Mesenchymal stem cell (in vitro differentiated cells and primary cell): Measurements from ENCODE around the gene HIRA.
A peak's percentile ranks its signal among the peaks of the same experiment; 100 is the strongest.

Experiments
- DNase-seq: peaks from one replicate; pipeline ENCODE4 v3.0.0-alpha.2; 2013
- H2AFZ ChIP-seq: one replicate; pipeline ENCODE4 v1.6.1; 2013; ENCODE audit warnings: low read depth, mild to moderate bottlenecking, control low read depth, inconsistent platforms, low read length, moderate library complexity
- H2AK5ac ChIP-seq: 2 replicates; pipeline ENCODE4 v1.6.1; 2013; ENCODE audit warnings: low read length, moderate library complexity, mild to moderate bottlenecking, inconsistent platforms; ENCODE audit not compliant: severe bottlenecking
- H2BK120ac ChIP-seq: one replicate; pipeline ENCODE4 v1.6.1; 2013; ENCODE audit warnings: low read depth, mild to moderate bottlenecking, inconsistent platforms, low read length, moderate library complexity
- H2BK12ac ChIP-seq, 2 experiments: one replicate each; pipeline ENCODE4 v1.6.1; 2013; ENCODE audit warnings: inconsistent platforms in 2 of 2, low read length in 2 of 2, mild to moderate bottlenecking in 2 of 2, moderate library complexity in 2 of 2, control low read depth in 1 of 2
- H2BK15ac ChIP-seq: one replicate; pipeline ENCODE4 v1.6.1; 2013; ENCODE audit warnings: mild to moderate bottlenecking, low read depth, inconsistent platforms; ENCODE audit not compliant: poor library complexity, severe bottlenecking
- H2BK5ac ChIP-seq: 2 replicates; pipeline ENCODE4 v1.6.1; 2013; ENCODE audit warnings: low read depth, mild to moderate bottlenecking, low read length, control low read depth, inconsistent platforms; ENCODE audit not compliant: poor library complexity, severe bottlenecking
- H3K14ac ChIP-seq, 2 experiments: one replicate each; pipeline ENCODE4 v1.6.1; 2013; ENCODE audit warnings: inconsistent platforms in 2 of 2, low read length in 2 of 2, control low read depth in 1 of 2, mild to moderate bottlenecking in 1 of 2, moderate library complexity in 1 of 2
- H3K18ac ChIP-seq, 2 experiments: one replicate each; pipeline ENCODE4 v1.6.1; 2013; ENCODE audit warnings: inconsistent platforms in 2 of 2, low read length in 2 of 2, control low read depth in 1 of 2, low read depth in 1 of 2, mild to moderate bottlenecking in 1 of 2
- H3K23ac ChIP-seq, 2 experiments: one replicate each; pipeline ENCODE4 v1.6.1; 2013; ENCODE audit warnings: inconsistent platforms in 2 of 2, low read length in 2 of 2, mild to moderate bottlenecking in 2 of 2, moderate library complexity in 2 of 2, control low read depth in 1 of 2
- H3K27ac ChIP-seq: 2 replicates; pipeline ENCODE4 v1.5.1; 2013; ENCODE audit warnings: mild to moderate bottlenecking, moderate library complexity, low read length, control low read depth, inconsistent platforms; ENCODE audit not compliant: poor library complexity, severe bottlenecking
- H3K27me3 ChIP-seq, 2 experiments: 2 replicates each; pipeline versions ENCODE4 v1.6.1 to v1.7.0; 2013; ENCODE audit warnings: low read length in 2 of 2, mild to moderate bottlenecking in 2 of 2, moderate library complexity in 2 of 2, control low read depth in 1 of 2, inconsistent platforms in 1 of 2; ENCODE audit not compliant: control insufficient read depth in 1 of 2, insufficient read depth in 1 of 2
- H3K36me3 ChIP-seq, 2 experiments: 2 replicates each; pipeline versions ENCODE4 v1.6.1 to v1.7.0; 2013; ENCODE audit warnings: low read length in 2 of 2, control low read depth in 1 of 2, inconsistent platforms in 1 of 2, low read depth in 1 of 2, mild to moderate bottlenecking in 1 of 2; ENCODE audit not compliant: insufficient read depth in 2 of 2, control insufficient read depth in 1 of 2
- H3K4ac ChIP-seq, 2 experiments: one replicate each; pipeline ENCODE4 v1.6.1; 2013; ENCODE audit warnings: inconsistent platforms in 2 of 2, low read length in 2 of 2, mild to moderate bottlenecking in 2 of 2, moderate library complexity in 2 of 2, control low read depth in 1 of 2, low read depth in 1 of 2
- H3K4me1 ChIP-seq: 2 replicates; pipeline ENCODE4 v1.6.1; 2013; ENCODE audit warnings: low read depth, low read length, control low read depth; ENCODE audit not compliant: control insufficient read depth, insufficient read depth
- H3K4me2 ChIP-seq: 2 replicates; pipeline ENCODE4 v1.6.1; 2013; ENCODE audit warnings: low read length, mild to moderate bottlenecking, inconsistent platforms; ENCODE audit not compliant: poor library complexity, severe bottlenecking
- H3K4me3 ChIP-seq, 2 experiments: 2 replicates each; pipeline versions ENCODE4 v1.5.1 to v1.7.0; 2013; ENCODE audit warnings: low read length in 2 of 2, mild to moderate bottlenecking in 2 of 2, control low read depth in 1 of 2, low read depth in 1 of 2; ENCODE audit not compliant: insufficient read depth in 1 of 2
- H3K79me1 ChIP-seq: replicated peaks from 2 replicates; pipeline ENCODE4 v1.6.1; 2013; ENCODE audit warnings: mild to moderate bottlenecking, control low read depth, low read length, inconsistent platforms; ENCODE audit not compliant: poor library complexity, severe bottlenecking
- H3K9ac ChIP-seq: 2 replicates; pipeline ENCODE4 v1.7.0; 2013; ENCODE audit warnings: mild to moderate bottlenecking, low read length, moderate library complexity
- H3K9me3 ChIP-seq: 2 replicates; pipeline ENCODE4 v1.7.0; 2013; ENCODE audit warnings: mild to moderate bottlenecking, low read length; ENCODE audit not compliant: control insufficient read depth
- H4K8ac ChIP-seq: one replicate; pipeline ENCODE4 v1.6.1; 2013; ENCODE audit warnings: inconsistent platforms, mild to moderate bottlenecking, low read length, moderate library complexity
- H4K91ac ChIP-seq: one replicate; pipeline ENCODE4 v1.6.1; 2013; ENCODE audit warnings: mild to moderate bottlenecking, low read length, inconsistent platforms
- WGBS: methylation state at CpG from one replicate; pipeline ENCODE4 v1.1.7; 2013; ENCODE audit warnings: mixed read lengths; 5-methylcytosine and 5-hydroxymethylcytosine counted together

The HIRA gene

DNA sequence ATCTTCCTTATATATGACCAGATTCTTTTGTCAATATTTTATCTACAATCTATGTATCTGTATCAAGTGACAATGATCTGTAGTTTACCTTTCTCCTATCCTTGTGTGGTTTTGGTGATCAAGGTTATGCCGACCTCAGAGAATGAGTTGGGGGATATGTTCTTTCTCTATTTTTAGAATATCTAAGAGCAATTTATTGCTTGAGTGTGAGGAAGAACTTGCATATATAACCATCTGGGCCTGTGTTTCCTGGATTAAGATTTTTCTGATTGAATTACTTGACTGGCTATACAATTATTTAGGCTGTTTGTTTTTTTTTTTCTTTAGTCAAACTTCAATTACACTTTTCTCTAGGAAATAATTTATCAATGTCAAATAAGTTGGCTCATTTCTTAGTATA, 30.0 kb upstream of the HIRA start:
- Histone ChIP-seq H2BK12ac (no peak overlapping the region), H3K4me2 (no peak overlapping the region), H2BK120ac (no peak overlapping the region), H3K18ac (no peak overlapping the region), H3K27ac (no peak overlapping the region), H2AFZ (no peak overlapping the region), H3K23ac (no peak overlapping the region), H3K79me1 (peaks cover 19% of the 10 kb centered on the region), H3K4me3 (no peak overlapping the region), H3K4ac (no peak overlapping the region), H4K8ac (no peak overlapping the region), H3K9me3 (no peaks in the 10 kb centered on the region), H3K14ac (no peak overlapping the region), H3K27me3 (no peaks in the 10 kb centered on the region), H3K9ac (no peak overlapping the region), H4K91ac (no peak overlapping the region), H2BK5ac (no peak overlapping the region), H3K4me1 (no peaks in the 10 kb centered on the region), H3K36me3 (peaks cover 47 to 86% of the 10 kb centered on the region in 2 experiments), H2BK15ac (no peak overlapping the region), H2AK5ac (no peak overlapping the region)
- WGBS, result 100% methylated on average over 1 of the region's 1 CpG
- DNase-seq, result no peak

DNA sequence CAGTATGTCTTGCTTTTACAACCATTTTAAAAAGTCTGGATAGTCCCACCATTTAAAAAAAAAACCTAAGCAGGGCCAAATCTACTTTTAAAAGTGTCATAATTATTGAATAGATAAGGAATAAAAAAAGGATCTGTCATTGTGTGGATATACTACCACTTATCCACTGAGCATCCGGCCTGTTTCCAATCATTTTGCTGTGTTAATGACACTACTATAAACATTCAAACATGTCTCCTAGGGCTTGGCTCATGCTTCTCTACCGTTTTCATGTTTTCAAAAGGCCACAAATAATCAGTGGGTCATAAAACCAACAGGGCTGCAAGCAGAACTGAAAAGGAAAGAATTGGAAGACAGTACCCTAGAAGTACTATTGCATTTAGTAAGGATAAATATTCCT, 28.5 kb upstream of the HIRA start:
- Histone ChIP-seq H3K4ac (no peak overlapping the region), H2AK5ac (no peak overlapping the region), H2BK120ac (no peak overlapping the region), H2BK15ac (no peak overlapping the region), H3K4me1 (peaks cover 3% of the 10 kb centered on the region), H3K4me2 (no peak overlapping the region), H3K27me3 (no peaks in the 10 kb centered on the region), H2BK5ac (no peak overlapping the region), H2AFZ (no peak overlapping the region), H4K91ac (no peak overlapping the region), H4K8ac (no peak overlapping the region), H3K9me3 (no peaks in the 10 kb centered on the region), H3K18ac (no peak overlapping the region), H3K36me3 (peaks cover 52 to 86% of the 10 kb centered on the region in 2 experiments), H3K23ac (no peak overlapping the region), H3K79me1 (peaks cover 18% of the 10 kb centered on the region), H3K4me3 (no peak overlapping the region), H3K27ac (no peak overlapping the region), H2BK12ac (no peak overlapping the region), H3K9ac (no peak overlapping the region), H3K14ac (no peak overlapping the region)
- WGBS, result 43% methylated on average over 1 of the region's 2 CpGs
- peak; percentile 52 for DNase-seq

DNA sequence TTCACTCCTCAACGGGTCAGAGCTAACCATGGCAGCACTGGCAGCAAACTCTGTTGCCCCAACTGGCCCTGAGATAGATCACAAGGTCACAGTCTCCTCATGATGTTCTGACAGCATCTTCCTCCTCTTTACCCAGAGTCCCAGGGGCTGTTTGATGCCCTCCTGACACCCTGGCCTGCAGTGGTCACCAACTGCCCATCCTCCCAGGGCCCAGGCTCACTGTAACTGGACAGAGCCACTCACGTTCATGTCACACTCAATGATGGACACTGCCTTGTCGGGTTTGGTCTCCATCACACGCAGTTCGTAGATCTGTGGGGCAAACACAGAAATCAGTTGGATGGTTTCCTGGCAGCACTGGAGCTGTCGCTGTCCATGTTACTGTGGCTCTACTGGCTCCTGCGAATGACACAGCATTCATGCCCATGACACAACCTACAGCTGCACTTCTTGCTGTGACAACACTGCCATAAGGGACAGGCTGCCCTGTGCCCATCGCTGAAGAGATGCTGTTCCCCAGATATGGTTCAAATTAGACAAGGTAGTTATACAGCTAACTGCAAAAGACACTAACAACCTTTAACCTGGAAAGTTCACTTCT, 26.4 kb upstream of the HIRA start:
- H2AFZ ChIP-seq, result no peak overlapping the region

GRCh38 chr22:19456541-19456940, 25.0 kb upstream of the HIRA start:
- no peak overlapping the region for H4K91ac ChIP-seq
- H3K4me1 ChIP-seq, result peaks cover 3% of the 10 kb centered on the region

More for the DNA sequence above, 26.4 kb upstream of the HIRA start:
- peak overlapping the region; percentile 25 for H4K91ac ChIP-seq
- peak overlapping the region in 1 of 2 experiments; percentile 6 for H2BK12ac ChIP-seq
- no peak for DNase-seq
- H3K27me3 ChIP-seq, result no peaks in the 10 kb centered on the region
- no peak overlapping the region for H2BK15ac ChIP-seq
- no peak overlapping the region for H3K9ac ChIP-seq
- H3K23ac ChIP-seq, result no peak overlapping the region
- no peak overlapping the region for H3K27ac ChIP-seq
- no peak overlapping the region for H3K4me3 ChIP-seq
- H3K18ac ChIP-seq, result peak overlapping the region in 1 of 2 experiments; percentile 34
- peak overlapping the region in 1 of 2 experiments; percentile 86 for H3K14ac ChIP-seq
- H2BK5ac ChIP-seq, result no peak overlapping the region
- peaks cover 60 to 89% of the 10 kb centered on the region in 2 experiments for H3K36me3 ChIP-seq
- no peak overlapping the region for H2AK5ac ChIP-seq
- peak overlapping the region; percentile 20 for H4K8ac ChIP-seq
- H2BK120ac ChIP-seq, result no peak overlapping the region
- no peaks in the 10 kb centered on the region for H3K9me3 ChIP-seq
- H3K79me1 ChIP-seq, result peaks cover 23% of the 10 kb centered on the region
- WGBS, result 97% methylated on average over 8 of the region's 8 CpGs
- peaks cover 3% of the 10 kb centered on the region for H3K4me1 ChIP-seq
- no peak overlapping the region for H3K4me2 ChIP-seq
- no peak overlapping the region for H3K4ac ChIP-seq

More at GRCh38 chr22:19456541-19456940, 25.0 kb upstream of the HIRA start:
- Histone ChIP-seq H2AK5ac (no peak overlapping the region), H3K9me3 (no peaks in the 10 kb centered on the region), H3K27me3 (no peaks in the 10 kb centered on the region), H3K27ac (no peak overlapping the region), H3K4ac (no peak overlapping the region), H3K4me3 (no peak overlapping the region), H2BK5ac (no peak overlapping the region), H3K79me1 (peaks cover 25% of the 10 kb centered on the region), H2AFZ (no peak overlapping the region), H3K23ac (peak overlapping the region in 1 of 2 experiments; percentile 2), H2BK12ac (no peak overlapping the region), H3K9ac (no peak overlapping the region), H4K8ac (no peak overlapping the region), H3K36me3 (peaks cover 62 to 91% of the 10 kb centered on the region in 2 experiments), H3K4me2 (no peak overlapping the region), H3K18ac (no peak overlapping the region), H2BK15ac (no peak overlapping the region), H3K14ac (no peak overlapping the region), H2BK120ac (no peak overlapping the region)
- DNase-seq, result no peak
- 98% methylated on average over 10 of the region's 10 CpGs for WGBS
